Inflammatory macrophage treated with lipopolysaccharide for 4 hours (primary cell): Measurements from ENCODE around the gene SIGLEC5.
A peak's percentile ranks its signal among the peaks of the same experiment; 100 is the strongest.

ENCODE experiments used
- DNase-seq: peaks from one replicate; pipeline ENCODE4 v3.0.0-alpha.2; 2020

Gene SIGLEC5

DNA sequence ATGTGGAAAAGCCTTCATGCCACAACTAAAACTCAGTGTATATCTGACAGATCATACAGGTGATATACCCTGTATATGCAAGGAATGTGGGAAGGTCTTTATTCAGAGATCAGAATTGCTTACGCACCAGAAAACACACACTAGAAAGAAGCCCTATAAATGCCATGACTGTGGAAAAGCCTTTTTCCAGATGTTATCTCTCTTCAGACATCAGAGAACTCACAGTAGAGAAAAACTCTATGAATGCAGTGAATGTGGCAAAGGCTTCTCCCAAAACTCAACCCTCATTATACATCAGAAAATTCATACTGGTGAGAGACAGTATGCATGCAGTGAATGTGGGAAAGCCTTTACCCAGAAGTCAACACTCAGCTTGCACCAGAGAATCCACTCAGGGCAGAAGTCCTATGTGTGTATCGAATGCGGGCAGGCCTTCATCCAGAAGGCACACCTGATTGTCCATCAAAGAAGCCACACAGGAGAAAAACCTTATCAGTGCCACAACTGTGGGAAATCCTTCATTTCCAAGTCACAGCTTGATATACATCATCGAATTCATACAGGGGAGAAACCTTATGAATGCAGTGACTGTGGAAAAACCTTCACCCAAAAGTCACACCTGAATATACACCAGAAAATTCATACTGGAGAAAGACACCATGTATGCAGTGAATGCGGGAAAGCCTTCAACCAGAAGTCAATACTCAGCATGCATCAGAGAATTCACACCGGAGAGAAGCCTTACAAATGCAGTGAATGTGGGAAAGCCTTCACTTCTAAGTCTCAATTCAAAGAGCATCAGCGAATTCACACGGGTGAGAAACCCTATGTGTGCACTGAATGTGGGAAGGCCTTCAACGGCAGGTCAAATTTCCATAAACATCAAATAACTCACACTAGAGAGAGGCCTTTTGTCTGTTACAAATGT, 42.7 kb downstream of the SIGLEC5 start:
- no peak for DNase-seq

DNA sequence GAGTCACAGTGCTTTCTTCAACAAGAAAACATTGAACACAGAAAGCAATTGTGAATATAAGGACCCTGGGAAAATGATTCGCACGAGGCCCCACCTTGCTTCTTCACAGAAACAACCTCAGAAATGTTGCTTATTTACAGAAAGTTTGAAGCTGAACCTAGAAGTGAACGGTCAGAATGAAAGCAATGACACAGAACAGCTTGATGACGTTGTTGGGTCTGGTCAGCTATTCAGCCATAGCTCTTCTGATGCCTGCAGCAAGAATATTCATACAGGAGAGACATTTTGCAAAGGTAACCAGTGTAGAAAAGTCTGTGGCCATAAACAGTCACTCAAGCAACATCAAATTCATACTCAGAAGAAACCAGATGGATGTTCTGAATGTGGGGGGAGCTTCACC, 43.4 kb downstream of the SIGLEC5 start:
- DNase-seq: no peak

DNA sequence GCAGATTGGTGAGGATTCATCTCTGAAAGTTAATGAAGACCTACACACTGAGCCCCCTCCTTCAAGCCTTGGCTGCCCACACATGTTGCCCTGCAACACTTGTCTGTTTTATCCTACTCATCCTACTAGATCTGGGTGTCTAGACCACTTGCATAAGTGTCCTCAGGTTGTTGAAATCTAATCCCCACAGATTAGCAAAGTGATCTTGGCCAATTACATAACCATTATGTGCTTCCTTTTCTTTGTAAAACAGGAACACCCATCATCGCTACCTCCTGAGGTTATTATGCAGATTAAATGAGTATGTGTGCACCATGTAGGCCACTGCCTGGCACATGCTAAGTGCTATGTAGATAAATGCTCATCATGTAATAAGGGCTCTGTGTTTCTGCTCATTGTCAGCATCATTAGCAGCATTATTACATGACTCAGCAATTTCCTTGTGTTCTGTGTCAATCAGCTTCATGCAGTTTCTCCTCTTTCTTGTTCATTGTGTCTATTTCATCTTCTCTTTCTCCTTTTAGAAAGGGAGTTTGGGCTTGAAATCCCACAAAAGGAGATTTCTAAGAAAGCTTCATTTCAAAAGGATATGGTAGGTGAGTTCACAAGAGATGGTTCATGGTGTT, 44.0 kb downstream of the SIGLEC5 start:
- peak; percentile 51 for DNase-seq

DNA sequence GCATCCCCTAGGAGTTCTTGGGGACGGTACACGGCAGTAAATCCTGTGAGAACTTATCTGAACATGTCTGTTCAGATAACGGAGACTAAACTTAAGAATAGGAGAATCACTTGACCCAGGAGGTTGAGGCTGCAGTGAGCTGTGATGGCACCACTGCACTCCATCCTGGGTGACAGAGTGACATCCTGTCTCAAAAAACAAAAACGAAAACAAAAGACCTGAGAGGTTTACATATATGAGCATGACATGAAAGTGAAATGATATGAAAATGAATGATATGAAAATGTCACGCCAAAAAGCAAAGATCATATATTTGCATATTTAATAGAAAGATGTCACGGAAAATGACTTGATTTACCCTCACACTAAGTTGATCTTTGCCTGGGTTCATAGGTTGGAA, 53.4 kb downstream of the SIGLEC5 start:
- no peak for DNase-seq

DNA sequence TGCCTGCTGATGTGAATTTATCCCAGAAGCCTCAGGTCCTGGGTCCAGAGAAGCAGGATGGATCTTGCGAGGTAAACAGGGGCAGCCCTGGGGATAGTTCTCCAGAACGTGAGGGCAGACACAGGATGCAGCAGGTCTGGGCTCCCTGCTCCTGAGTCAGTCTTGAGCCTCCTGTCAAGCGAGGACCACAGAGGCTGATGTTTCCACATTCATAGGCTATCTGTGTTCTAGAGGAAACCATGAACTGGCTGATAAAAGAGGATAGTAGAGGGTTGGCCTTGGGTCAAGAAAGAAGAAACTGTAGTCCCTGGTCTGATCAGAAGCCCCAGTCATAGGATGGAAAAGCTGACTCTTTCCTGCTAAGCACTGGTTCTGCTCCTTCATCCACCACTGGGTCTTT, 56.9 kb downstream of the SIGLEC5 start:
- no peak for DNase-seq

DNA sequence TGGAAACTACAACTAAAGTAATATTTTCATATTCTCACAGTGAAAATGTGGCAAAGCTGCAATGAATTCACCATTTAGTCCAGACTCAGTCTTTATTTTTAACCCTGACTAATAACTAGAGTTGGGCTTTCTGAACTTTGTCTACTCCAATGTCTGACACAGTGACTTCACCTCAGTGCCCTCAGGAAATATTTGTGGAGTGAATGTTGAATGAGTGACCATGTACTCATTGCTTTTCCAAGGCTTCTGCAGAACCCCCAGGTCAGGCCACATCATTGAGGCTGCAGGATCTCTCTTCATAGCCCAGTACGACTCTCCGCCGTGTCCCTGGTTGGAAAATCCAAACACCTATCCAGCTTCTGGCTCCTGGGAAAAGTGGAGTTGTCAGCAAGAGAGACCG, 57.3 kb downstream of the SIGLEC5 start:
- no peak for DNase-seq

DNA sequence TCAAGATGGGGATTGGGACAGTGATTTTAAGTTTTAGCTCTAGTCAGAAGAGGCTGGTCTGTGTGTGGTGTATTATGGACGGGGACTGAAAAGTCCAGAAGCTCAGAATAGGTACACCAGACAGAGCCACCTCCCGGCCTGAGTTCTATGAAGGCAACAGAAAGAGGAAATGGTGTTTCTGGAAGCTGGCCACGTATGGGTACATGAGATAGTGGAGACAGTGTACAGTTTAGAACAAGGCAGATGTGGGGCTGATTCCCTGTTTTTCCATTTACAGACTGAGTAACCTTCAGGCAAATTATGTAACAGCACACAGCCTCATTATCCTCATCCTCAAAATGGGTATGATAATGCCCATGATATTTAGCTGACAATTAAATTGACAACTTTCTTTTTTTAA, 57.8 kb downstream of the SIGLEC5 start:
- DNase-seq: peak; percentile 13

DNA sequence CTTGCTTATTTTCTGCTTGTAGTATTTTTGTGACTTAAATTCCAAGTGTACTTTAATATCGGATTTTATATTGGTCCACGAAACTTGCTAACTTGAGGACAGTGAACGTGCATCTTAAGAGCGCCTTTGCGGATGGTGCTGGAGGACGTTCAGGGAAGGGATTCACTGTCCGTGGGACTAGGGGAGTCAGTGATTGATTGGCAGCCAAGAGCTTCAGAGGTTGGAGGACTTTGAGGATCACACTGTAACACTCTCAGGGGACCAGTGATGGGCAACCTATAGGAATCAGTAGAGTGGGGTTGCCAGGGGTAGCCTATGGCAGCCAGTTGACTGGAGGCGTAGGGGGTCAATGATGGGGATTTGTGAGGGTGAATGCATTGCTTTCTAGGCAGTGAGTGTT, 58.6 kb downstream of the SIGLEC5 start:
- no peak for DNase-seq

DNA sequence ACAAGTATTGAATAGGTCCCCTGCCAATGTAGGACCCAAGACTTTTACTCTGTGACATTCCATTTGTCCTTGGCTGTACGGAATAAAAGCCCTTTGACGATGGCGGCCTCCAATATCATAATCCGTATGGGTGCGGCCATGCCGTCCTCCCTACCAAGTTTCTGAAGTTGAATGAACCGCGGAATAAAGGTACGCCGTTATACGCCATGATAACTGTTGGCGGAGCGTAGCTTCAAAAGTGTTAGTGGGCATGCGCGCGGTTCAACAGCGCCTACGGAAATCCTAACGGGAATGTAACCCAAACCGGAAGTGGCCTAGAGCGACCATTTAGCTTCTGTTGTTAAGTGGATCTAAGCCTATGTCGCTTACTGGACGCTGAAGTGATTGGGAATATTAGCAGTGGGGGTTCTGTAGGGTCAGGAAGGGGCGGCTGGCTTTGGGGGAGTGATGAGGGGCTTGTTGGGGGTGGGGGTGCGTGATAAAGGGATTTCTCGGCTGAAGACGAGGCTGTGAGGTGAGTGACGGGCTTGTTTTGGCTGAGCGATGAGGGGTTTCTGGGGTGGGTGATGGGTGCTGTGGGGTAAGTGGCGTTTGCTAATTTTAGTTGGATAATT, 59.1 kb downstream of the SIGLEC5 start, which contains the start of gene ZNF175:
ZNF175 (plus strand) TSS at position 322 of the 614 bp plus-strand sequence. CDS start 2,047 bp downstream, outside the sequence.
- peak; percentile 95 for DNase-seq

DNA sequence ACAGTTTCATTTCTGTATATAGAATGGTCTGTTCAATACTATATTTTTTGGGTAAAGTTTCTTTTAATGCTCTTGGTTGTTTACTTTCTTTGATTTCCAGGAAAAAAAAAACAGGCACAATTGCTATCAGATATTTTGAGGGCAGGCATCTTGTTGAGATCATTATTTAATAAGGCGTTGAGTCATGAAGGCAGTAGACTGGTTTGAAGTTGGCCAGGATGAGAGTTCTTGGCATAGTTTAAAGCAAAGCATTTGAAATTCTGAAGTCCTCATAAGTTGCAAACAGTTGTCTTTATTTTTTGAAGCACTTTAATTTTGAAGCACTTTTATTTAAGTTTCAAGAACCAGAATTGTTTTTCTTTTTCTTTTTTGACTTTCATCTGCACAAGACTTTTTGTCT, 61.7 kb downstream of the SIGLEC5 start:
- no peak for DNase-seq

DNA sequence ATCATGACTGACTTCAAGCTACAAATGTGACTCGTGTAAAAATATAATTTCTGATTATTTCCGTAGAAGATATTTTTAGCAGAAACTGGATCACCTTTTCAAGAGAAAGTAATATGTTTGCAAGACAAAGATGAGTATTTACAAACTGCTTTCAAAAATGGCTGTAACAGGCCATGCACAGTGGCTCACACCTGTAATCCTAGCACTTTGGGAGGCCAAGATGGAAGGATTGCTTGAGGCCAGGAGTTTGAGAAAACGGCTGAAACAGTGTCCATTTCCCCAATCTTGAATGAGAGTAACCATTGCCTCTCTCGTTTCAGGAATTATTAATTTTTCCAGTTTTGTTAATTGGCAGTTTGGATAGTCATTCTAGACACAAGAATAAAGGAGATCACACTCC, 62.6 kb downstream of the SIGLEC5 start:
- no peak for DNase-seq

DNA sequence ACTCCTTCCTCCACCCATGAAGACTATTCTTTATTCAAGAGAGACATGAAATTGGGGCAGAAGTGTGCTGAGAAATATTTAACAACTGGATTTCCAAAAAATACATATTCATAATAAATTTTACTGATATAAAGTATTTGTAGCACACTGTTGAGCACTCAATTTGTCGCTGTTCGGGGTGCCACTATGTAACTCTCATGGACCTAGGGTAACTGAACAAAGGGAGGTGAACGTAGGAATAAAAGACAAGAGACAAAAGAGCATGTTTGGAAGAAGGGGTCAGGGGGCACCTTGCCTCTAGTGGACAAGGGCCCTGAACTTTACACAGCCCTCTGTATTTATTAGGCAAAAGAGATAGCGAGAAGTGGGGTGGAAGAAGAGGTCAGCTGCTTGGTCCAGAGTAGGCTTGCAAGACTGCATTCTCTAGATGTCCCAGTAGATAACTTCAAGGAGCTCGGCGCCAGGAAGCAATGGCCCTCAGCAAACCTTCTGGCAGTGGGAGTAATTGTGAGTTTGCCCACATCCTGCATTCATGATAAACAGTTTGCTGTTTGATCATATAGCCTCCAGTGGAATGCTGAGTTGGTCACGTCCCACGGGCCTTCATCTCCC, 63.6 kb downstream of the SIGLEC5 start:
- no peak for DNase-seq

DNA sequence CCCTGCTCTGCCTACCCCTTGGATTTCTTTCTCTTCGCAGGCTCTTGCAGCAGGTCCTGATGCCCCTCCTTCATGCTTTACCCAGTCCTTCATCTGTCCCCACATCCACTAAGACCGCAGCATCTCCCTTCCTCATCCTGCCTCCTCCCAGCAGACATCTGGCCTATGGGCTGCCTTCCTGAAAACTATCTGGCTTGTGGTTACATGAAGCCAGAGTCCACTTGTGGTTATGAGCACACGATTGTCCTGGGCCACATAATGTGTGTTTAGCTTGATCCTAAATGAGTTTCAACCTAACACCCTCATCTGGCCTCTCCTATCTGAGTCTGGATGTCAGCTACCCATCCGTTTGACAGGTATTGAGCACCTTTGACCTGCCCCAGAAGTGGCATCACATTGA, 64.6 kb downstream of the SIGLEC5 start:
- DNase-seq: no peak

DNA sequence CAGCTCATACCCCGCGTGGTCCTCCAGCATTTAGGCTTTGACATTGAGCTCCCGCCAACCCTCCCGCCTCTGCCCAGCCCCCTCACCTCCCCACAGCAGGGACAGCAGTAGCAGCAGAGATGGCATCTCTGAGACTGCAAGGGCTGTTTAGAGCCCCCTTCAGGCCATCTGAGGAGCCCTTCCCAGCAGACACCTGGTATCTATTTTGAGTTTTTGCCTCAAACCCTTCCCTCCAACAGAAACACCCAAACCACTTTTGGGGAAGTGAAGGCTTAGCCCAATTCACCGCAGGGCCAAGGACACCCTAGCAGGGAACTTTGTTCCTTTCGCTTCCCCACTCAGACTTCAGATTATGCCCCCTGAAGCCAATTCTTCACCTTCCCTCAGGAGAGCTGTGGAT, 65.4 kb downstream of the SIGLEC5 start:
- DNase-seq: peak; percentile 17
